Motor neuron (in vitro differentiated cells): ENCODE measurements around the gene ME3. TPM values are rescaled to one million over a fixed set of nuclear protein-coding genes. Genes with fewer than 3 reads are reported as not detected.

ENCODE experiments used
- ATAC-seq, 8 experiments: fragments of 200-7000 bp; cut with Tn5 transposase; replicated peaks in 6 of 8; 2 replicates each; pipeline ENCODE4 v1.8.0; 2021; ENCODE audit warnings: mild to moderate bottlenecking in 8 of 8, moderate library complexity in 8 of 8
- H3K27ac ChIP-seq, 2 donors: fragments of 250-450 bp; sonication (Bioruptor Pico); 2 replicates each; pipeline ENCODE4 v1.9.0; 2021; ENCODE audit warnings: antibody characterized with exemption in 2 of 2, mild to moderate bottlenecking in 2 of 2, moderate library complexity in 1 of 2
- H3K4me1 ChIP-seq, 2 donors: fragments of 250-450 bp; sonication (Bioruptor Pico); replicated peaks in 1 of 2; 2 replicates each; pipeline ENCODE4 v1.6.1; 2021; ENCODE audit warnings: antibody characterized with exemption in 2 of 2, mild to moderate bottlenecking in 2 of 2, moderate library complexity in 1 of 2
- H3K4me3 ChIP-seq, 5 donors: fragments of 250-450 bp; sonication (Bioruptor Pico); 2 replicates each; pipeline ENCODE4 v1.9.0; 2021; ENCODE audit warnings: antibody characterized with exemption in 5 of 5, mild to moderate bottlenecking in 5 of 5, moderate library complexity in 4 of 5
- WGBS, 10 experiments: fragments of 450-650 bp; shearing (Covaris generic); methylation state at CpG; one replicate each; pipeline ENCODE4 v1.0.0; 2022; 5-methylcytosine and 5-hydroxymethylcytosine counted together
- in situ Hi-C, 9 experiments: fragments of 400-800 bp; cut with MboI; loops; one replicate each; pipeline ENCODE4 v1.15.0; 2021; ENCODE audit warnings: low sequenced_read_pairs in 9 of 9, low pct_unique_long_range_greater_than_20kb in 2 of 9; ENCODE audit not compliant: unreplicated experiment in 9 of 9
- total RNA-seq, 8 experiments: library from RNA; unstranded; fragments of 300-600 nt; gene quantifications; 2 replicates each; pipeline versions ENCODE4 v1.2.3 to v1.2.4, GENCODE V29; 2022

ME3 gene
- total RNA-seq, 8 experiments from 2014 or later, result 3.3 to 13.0 (median 9.6) TPM

DNA sequence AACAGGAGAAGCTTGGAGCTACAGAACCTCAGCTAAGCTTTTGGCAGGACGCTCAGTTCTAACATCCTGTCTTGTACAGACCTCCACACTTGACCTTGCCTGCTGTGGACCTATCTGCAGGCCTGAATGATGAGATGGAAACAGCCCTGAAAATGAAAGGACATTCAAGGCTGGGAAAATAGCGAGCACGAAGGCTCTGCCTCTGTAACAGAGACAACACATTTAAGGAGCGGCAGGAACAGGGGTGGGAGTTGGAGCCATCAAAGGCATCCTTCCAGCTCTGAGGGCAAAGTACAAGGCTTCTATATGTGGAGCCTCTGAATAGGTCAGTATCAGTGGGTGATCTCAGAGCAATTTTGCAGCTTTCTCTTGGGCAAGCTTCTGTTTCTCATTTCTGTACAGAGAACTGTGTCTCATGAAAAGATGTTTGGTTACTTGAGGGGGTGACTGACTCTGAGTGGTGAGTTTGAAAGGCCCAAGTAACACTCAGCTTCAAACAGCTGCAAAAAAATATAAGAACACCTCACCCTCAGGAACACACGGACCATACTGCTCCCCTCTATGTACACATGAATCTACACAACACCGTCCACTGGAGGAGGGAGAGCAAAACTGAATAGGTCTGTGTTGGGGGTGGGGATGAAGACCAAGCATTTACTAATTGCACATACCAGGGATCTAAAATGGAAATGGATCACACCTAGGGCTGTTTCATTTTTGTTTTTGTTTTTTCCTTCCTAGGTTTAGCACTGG lies 196.1 kb downstream of the ME3 start:
- 33 to 100% (median 84%) methylated on average over 1 to 5 of the region's 6 CpGs; no CpG with 5 or more reads in 2 of the 10 experiments for WGBS, 10 experiments
- no peak overlapping the region for H3K27ac ChIP-seq
- in situ Hi-C loops, result no loop called here
- H3K4me1 ChIP-seq, result no peaks in the 10 kb centered on the region
- peak in 2 of 8 experiments; percentile 7 to 8 for ATAC-seq
- H3K4me3 ChIP-seq, result no peak overlapping the region

GRCh38 chr11:86475027-86475426 lies 197.4 kb downstream of the ME3 start:
- no peak for ATAC-seq
- H3K4me1 ChIP-seq, result no peaks in the 10 kb centered on the region
- 90 to 100% (median 100%) methylated on average over 1 to 3 of the region's 3 CpGs; no CpG with 5 or more reads in 2 of the 10 experiments for WGBS, 10 experiments
- H3K27ac ChIP-seq, result no peak overlapping the region
- in situ Hi-C loops, result no loop called here
- no peak overlapping the region for H3K4me3 ChIP-seq

GRCh38 chr11:86473991-86474833 lies 198.2 kb downstream of the ME3 start:
- no peak overlapping the region for H3K27ac ChIP-seq
- ATAC-seq, result no peak
- H3K4me3 ChIP-seq, result no peak overlapping the region
- 62 to 100% (median 97%) methylated on average over 1 to 4 of the region's 10 CpGs for WGBS, 10 experiments
- in situ Hi-C loops, result loop anchor here in 4 of 9 experiments (25.0 kb wide), 2 partner anchors 138 to 338 kb away; partner anchors contain the start of gene PRSS23 (in 3 of the 4)
- no peaks in the 10 kb centered on the region for H3K4me1 ChIP-seq

GRCh38 chr11:86469491-86470388 lies 202.7 kb downstream of the ME3 start:
- peak in 1 of 8 experiments; percentile 35 for ATAC-seq
- Histone ChIP-seq H3K4me3 (no peak overlapping the region), H3K4me1 (peaks cover 0 to 4% of the 10 kb centered on the region in 2 donors), H3K27ac (no peak overlapping the region)
- 20 to 100% (median 96%) methylated on average over 1 to 4 of the region's 5 CpGs; no CpG with 5 or more reads in 2 of the 10 experiments for WGBS, 10 experiments
- in situ Hi-C loops, result loop anchor here in 4 of 9 experiments (25.0 kb wide), 2 partner anchors 143 to 343 kb away; partner anchors contain the start of gene PRSS23 (in 3 of the 4)

DNA sequence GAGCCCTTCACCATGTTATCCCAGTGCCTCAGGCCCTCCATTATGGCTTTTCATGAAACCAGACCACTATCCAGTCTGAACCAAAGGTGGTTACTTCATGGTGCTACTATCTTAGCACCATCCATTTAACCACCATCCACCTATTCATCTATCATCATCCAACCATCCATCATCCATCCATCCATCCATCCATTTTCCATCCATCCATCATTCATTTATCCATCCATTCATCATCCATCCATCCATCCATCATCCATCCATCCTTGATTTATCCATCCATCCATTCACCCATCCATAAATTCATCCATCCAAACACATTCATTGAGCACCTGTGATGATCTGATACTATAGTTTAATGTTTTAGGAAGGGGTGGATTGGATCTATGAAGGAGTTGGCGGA lies 204.2 kb downstream of the ME3 start:
- Histone ChIP-seq H3K4me1 (peaks cover 0 to 11% of the 10 kb centered on the region in 2 donors), H3K4me3 (no peak overlapping the region), H3K27ac (no peak overlapping the region)
- ATAC-seq, result no peak
- in situ Hi-C loops, result loop anchor here in 4 of 9 experiments (25.0 kb wide), 2 partner anchors 144 to 344 kb away; partner anchors contain the start of gene PRSS23 (in 3 of the 4)
- WGBS, 10 experiments, result 63 to 100% (median 100%) methylated on average over 1 of the region's 1 CpG; no CpG with 5 or more reads in 3 of the 10 experiments

DNA sequence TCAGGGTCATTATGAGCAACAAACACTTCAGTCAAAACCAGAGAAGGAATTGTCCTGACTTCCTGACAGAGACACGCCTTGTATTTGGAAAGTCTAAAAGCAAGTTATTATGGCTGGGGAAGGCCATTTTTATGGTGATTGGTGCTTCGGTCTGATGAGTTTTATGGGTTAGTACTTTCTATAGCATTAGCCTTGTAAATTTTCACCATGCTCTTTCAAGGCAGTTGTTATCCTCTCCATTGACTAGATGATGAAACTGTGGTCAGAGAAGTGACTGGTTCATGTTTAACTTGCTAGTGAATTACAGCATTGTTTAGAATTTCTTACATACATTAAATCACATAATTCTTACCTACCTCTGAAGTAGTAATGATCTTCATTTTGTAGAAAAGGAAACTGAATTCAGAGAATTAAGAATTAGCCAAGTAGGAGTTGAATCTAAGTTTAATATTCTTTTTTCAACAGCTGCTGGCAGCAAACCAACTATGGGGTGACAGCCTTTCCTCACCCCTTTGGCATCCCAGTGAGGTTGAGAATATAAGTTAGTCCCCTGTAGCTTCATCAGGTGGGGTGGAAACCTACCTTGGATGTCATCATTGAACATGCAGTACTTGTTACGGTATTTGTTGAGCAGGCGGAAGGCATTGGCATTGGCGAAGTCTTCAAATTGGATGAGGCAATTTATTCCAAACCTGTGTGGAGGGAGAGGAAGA lies 207.8 kb downstream of the ME3 start:
- H3K4me3 ChIP-seq, result no peak overlapping the region
- in situ Hi-C loops, result loop anchor here in 4 of 9 experiments (25.0 kb wide), 2 partner anchors 148 to 348 kb away; partner anchors contain the start of gene PRSS23 (in 3 of the 4)

DNA sequence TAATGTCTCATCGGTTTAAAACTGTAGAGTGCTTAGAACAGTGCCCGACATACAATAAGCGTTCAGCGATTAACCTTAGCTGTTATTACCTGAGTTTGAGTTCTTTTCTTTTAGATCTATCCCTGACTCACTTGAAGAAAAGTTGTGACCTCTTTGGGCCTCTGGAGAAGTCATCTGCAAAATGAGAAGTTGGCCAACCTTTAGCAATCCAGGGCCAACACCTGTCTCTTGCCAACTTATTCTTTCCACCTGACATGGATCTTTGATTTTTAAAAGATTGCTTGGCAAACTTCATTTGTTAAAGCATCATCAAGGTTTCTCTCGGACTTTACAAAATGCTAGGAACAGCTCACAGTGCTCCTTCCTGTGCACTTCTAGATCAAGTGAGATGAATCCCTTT lies 208.5 kb downstream of the ME3 start:
- in situ Hi-C loops, result loop anchor here in 4 of 9 experiments (25.0 kb wide), 2 partner anchors 148 to 348 kb away; partner anchors contain the start of gene PRSS23 (in 3 of the 4)
- H3K4me3 ChIP-seq, result no peak overlapping the region
- 93 to 100% (median 98%) methylated on average over 1 to 5 of the region's 5 CpGs for WGBS, 10 experiments
- H3K27ac ChIP-seq, result peak overlapping the region in 1 of 2 donors; percentile 49
- H3K4me1 ChIP-seq, result peaks cover 6 to 11% of the 10 kb centered on the region in 2 donors
- ATAC-seq, result no peak

More for the DNA sequence above, 207.8 kb downstream of the ME3 start:
- 0 to 100% (median 55%) methylated on average over 1 to 5 of the region's 5 CpGs for WGBS, 10 experiments
- ATAC-seq, result peak in 5 of 8 experiments; percentile 32 to 70 (median 46)
- peaks cover 6 to 11% of the 10 kb centered on the region in 2 donors for H3K4me1 ChIP-seq
- H3K27ac ChIP-seq, result peak overlapping the region in 1 of 2 donors; percentile 1

- Histone ChIP-seq H3K4me1 (peaks cover 6 to 11% of the 10 kb centered on the region in 2 donors), H3K4me3 (no peak overlapping the region), H3K27ac (no peak overlapping the region)
- in situ Hi-C loops, result loop anchor here in 4 of 9 experiments (25.0 kb wide), 2 partner anchors 149 to 349 kb away; partner anchors contain the start of gene PRSS23 (in 3 of the 4)
- WGBS, 10 experiments, result 83 to 100% (median 93%) methylated on average over 1 to 3 of the region's 7 CpGs; no CpG with 5 or more reads in 5 of the 10 experiments
- no peak for ATAC-seq
Measured at GRCh38 chr11:86463120-86463519, 209.3 kb downstream of the ME3 start.

DNA sequence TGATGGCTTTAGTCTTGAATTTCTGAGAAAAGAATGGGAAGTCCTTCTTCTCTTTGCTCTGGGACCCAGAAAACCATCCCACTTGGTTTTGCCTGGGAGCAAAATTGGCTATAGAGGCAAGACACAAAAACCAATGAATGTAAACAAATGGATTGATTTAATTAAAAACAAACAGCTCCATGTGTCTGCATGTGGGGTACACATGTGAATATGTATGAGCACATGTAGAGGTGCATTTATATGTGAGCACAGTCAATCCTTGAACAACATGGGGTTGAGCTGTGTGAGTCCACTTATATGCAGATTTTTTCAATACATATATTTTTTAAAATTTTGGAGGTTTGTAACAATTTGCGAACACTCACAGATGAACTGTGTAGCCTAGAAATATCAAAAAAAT lies 210.5 kb downstream of the ME3 start:
- Histone ChIP-seq H3K27ac (no peak overlapping the region), H3K4me3 (no peak overlapping the region), H3K4me1 (peaks cover 6 to 11% of the 10 kb centered on the region in 2 donors)
- ATAC-seq, result no peak
- in situ Hi-C loops, result loop anchor here in 4 of 9 experiments (25.0 kb wide), 2 partner anchors 150 to 350 kb away; partner anchors contain the start of gene PRSS23 (in 3 of the 4)
- 80 to 100% (median 100%) methylated on average over 1 of the region's 1 CpG; no CpG with 5 or more reads in 1 of the 10 experiments for WGBS, 10 experiments

DNA sequence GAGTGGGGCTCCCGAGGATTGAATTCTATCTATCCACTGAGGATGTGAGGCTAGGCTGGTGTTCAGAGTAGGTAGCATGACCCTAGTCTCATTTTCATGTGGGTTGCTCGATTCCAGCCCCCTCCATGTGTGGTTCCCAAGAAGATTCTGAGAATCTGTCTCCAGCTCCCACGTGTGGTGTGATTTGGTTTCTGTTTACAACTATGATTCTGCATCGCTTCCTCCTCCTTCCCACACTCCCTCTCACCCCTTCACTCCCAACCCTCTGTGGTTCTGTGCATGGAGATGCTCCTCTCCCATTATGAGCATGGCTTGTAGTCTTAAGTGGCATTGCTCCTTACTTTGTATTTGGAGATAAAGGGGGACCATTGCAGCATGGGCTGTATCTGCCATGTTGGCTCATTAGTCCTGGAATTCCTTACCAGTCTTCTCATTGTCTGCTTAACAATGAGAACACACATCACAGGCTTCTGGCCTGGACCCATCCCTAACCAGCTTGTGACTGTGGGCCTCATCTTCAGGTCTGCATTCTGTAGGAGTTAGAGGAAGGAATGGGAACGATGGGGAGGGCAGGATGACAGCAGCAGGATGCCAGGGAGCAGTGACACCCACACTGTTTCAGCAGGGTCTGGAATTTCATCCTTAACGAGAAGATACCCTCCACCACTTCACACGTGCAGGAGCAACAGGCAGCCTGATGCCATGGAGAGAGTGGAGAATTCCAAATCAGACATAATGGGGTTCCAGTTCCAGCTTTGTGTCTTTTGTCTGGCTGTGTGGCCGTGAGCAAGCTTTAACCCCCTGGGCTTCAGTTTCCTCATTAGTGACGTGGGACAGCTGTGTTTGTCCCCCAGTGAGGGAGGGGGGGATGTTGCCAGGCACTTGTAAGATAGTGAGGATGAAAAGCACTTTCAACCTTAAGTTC lies 211.7 kb downstream of the ME3 start:
- peak in 3 of 8 experiments; percentile 25 to 60 (median 39) for ATAC-seq
- in situ Hi-C loops, result loop anchor here in 4 of 9 experiments (25.0 kb wide), 2 partner anchors 152 to 352 kb away; partner anchors contain the start of gene PRSS23 (in 3 of the 4)
- no peak overlapping the region for H3K27ac ChIP-seq
- H3K4me1 ChIP-seq, result peaks cover 12 to 14% of the 10 kb centered on the region in 2 donors
- WGBS, 10 experiments, result 33 to 100% (median 77%) methylated on average over 1 to 4 of the region's 9 CpGs; no CpG with 5 or more reads in 2 of the 10 experiments
- H3K4me3 ChIP-seq, result no peak overlapping the region
